Activated T-helper 1 cell treated with anti-CD3 and anti-CD28 coated beads, Interleukin-12 subunit alpha, Interleukin-12 subunit beta, Interleukin-2, Interleukin-4 antibody, amounts not matched to agents 30 ng/mL and 10 ng/mL and 1 ng/mL, durations not matched to agents 14 hours and 24 hours and 36 hours (primary cell): ENCODE results near the gene ZNF160. TPM values are rescaled to one million over a fixed set of nuclear protein-coding genes. Genes with fewer than 3 reads are reported as not detected.

Experiments used
- DNase-seq: peaks from one replicate; pipeline ENCODE4 v3.0.0; 2021; ENCODE audit warnings: low spot score
- H3K27ac Mint-ChIP-seq: one replicate; pipeline ENCODE4 v1.8.0; 2021; ENCODE audit warnings: mild to moderate bottlenecking, mixed read lengths
- H3K27me3 Mint-ChIP-seq: one replicate; pipeline ENCODE4 v1.8.0; 2022; ENCODE audit warnings: mild to moderate bottlenecking, moderate library complexity, mixed read lengths; ENCODE audit not compliant: insufficient read depth
- H3K36me3 Mint-ChIP-seq: one replicate; pipeline ENCODE4 v1.8.0; 2021; ENCODE audit warnings: low read depth, mixed read lengths
- H3K4me1 Mint-ChIP-seq: one replicate; pipeline ENCODE4 v1.8.0; 2021; ENCODE audit warnings: low read depth, mixed read lengths
- H3K4me3 Mint-ChIP-seq: one replicate; pipeline ENCODE4 v1.8.0; 2021; ENCODE audit warnings: mild to moderate bottlenecking, moderate library complexity, mixed read lengths
- H3K9me3 Mint-ChIP-seq: one replicate; pipeline ENCODE4 v1.8.0; 2021; ENCODE audit warnings: mixed read lengths
- intact Hi-C: fragments of 100-400 bp; cut with micrococcal nuclease; formaldehyde crosslinking; loops from one replicate; pipeline ENCODE4 v1.15.1; 2024
- total RNA-seq: library from RNA; stranded (reverse); gene quantifications from 2 replicates; pipeline ENCODE4 v1.2.3, GENCODE V29; 2022

ZNF160 gene
- total RNA-seq, 1 donor from 2014 or later: 26.0 TPM

DNA sequence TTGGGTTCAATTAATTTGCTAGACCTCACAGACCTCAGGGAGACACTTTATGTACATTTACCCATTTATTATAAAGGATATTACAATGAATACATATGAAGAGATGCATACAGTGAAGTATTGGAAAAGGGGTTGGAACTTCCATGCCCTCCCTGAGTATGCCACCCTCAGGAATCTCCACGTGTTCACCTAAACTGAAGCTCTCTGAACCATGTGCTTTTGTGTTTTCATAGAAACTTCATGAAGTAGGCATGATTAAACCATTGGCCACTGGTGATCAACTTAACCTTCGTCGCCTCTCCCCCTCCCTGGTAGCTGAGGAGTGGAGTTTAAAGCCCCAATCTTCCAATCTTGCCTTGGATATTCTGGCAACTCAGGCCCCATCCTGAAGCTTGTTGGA is 20.3 kb downstream of the ZNF160 start:
- H3K36me3 Mint-ChIP-seq: peaks cover 90% of the 10 kb centered on the region
- intact Hi-C loops: no loop called here
- no peak overlapping the region for H3K4me3 Mint-ChIP-seq
- H3K4me1 Mint-ChIP-seq: no peaks in the 10 kb centered on the region
- peaks cover 63% of the 10 kb centered on the region for H3K9me3 Mint-ChIP-seq
- H3K27ac Mint-ChIP-seq: no peak overlapping the region
- no peak for DNase-seq
- H3K27me3 Mint-ChIP-seq: no peaks in the 10 kb centered on the region

DNA sequence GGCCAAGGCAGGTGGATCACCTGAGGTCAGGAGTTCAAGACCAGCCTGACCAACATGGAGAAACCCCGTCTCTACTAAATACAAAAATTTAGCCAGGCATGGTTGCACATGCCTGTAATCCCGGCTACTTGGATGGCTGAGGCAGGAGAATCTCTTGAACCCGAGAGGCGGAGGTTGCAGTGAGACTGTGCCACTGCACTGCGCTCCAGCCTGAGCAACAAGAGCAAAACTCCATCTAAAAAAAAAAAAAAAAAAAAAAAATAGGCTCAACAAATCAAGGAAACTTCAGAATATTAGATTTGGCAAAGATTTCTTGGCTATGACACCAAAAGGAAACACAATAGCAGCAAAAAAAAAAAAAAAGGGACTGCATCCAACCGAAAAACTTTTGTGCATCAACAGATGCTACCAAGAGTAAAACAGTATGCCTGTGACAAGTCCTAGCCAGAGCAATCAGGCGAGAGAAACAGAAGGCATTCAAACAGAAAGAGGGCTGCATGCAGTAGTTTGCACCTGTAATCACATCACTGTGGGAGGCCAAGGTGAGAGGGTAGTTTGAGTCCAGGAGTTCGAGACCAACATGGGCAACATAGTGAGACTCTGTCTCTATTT is 23.8 kb downstream of the ZNF160 start:
- Mint-ChIP-seq H3K9me3 (peaks cover 62% of the 10 kb centered on the region), H3K36me3 (peaks cover 86% of the 10 kb centered on the region), H3K27me3 (no peaks in the 10 kb centered on the region), H3K4me1 (no peaks in the 10 kb centered on the region), H3K4me3 (no peak overlapping the region), H3K27ac (no peak overlapping the region)
- intact Hi-C loops: no loop called here
- DNase-seq: no peak

DNA sequence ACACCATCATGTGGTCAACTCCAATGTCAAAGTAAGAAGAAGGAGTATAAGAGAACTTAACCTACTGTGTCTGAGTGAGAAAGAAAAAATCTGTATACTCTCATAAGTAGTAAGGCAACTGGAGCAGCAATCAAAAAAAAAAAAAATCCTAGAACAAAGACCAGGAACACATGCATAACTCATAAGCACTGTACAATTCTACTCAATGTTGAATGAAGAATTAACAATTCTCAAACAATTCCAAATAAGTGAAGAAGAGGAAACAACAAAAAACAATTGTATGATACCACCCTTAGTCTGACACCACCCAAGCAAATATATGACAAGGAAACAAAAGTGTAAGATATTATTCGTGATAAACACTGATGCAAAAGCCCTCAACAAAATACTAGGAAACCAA is 24.6 kb downstream of the ZNF160 start:
- H3K4me1 Mint-ChIP-seq: no peaks in the 10 kb centered on the region
- no peak overlapping the region for H3K27ac Mint-ChIP-seq
- peaks cover 68% of the 10 kb centered on the region for H3K9me3 Mint-ChIP-seq
- no peak for DNase-seq
- intact Hi-C loops: no loop called here
- H3K27me3 Mint-ChIP-seq: no peaks in the 10 kb centered on the region
- peaks cover 85% of the 10 kb centered on the region for H3K36me3 Mint-ChIP-seq
- H3K4me3 Mint-ChIP-seq: no peak overlapping the region

DNA sequence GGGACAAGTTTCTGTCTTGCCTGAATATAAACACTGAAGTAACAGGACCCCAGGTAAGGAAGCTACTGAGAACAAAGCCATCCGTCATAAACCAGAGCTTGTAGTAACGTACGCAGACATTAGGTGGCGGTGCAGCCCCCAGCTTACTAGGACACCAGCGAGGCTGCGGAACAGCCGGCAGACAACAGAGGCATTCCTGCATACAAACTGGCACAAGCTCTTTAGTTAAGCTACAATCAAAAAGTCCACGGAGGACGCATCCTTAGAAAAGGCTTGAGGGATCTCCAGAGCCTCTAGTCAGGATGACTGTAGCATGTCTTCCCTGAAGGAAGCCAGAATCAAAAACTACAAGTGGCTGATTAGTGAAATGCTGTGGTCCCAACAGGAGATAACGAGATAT is 26.2 kb downstream of the ZNF160 start:
- intact Hi-C loops: no loop called here
- H3K4me1 Mint-ChIP-seq: no peaks in the 10 kb centered on the region
- peaks cover 85% of the 10 kb centered on the region for H3K36me3 Mint-ChIP-seq
- H3K27me3 Mint-ChIP-seq: no peaks in the 10 kb centered on the region
- no peak overlapping the region for H3K27ac Mint-ChIP-seq
- H3K4me3 Mint-ChIP-seq: no peak overlapping the region
- no peak for DNase-seq
- H3K9me3 Mint-ChIP-seq: peaks cover 69% of the 10 kb centered on the region

DNA sequence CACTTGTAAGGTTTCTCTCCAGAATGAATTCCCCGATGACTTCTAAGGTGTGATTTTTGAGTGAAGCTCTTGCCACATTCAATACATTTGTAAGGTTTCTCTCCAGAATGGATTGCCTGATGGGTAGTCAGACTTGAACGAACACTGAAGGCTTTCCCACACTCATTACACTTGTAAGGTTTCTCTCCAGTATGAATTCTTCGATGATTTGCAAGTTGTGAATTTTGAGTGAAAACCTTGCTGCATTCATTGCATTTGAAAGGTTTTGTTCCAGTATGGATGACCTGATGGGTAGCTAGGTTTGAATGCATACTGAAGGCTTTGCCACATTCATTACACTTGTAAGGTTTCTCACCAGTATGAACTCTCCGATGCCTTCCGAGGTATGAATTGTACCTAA is 34.4 kb downstream of the ZNF160 start:
- Mint-ChIP-seq H3K27ac (no peak overlapping the region), H3K36me3 (peaks cover 59% of the 10 kb centered on the region), H3K4me1 (no peaks in the 10 kb centered on the region), H3K27me3 (no peaks in the 10 kb centered on the region), H3K4me3 (no peak overlapping the region), H3K9me3 (peaks cover 63% of the 10 kb centered on the region)
- DNase-seq: no peak
- intact Hi-C loops: no loop called here

DNA sequence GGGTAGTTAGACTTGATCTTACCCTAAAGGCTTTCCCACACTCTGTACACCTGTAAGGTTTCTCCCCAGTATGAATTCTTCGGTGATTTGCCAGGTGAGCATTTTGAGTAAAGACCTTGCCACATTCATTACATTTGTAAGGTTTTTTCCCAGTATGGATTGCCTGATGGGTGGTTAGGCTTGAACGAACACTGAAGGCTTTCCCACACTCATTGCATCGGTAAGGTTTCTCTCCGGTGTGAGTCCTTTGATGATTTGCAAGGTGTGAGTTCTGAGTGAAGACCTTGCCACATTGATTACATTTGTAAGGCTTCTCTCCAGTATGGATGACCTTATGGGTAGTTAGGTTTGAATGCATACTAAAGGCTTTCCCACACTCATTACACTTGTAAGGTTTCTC is 35.0 kb downstream of the ZNF160 start:
- peaks cover 64% of the 10 kb centered on the region for H3K9me3 Mint-ChIP-seq

DNA sequence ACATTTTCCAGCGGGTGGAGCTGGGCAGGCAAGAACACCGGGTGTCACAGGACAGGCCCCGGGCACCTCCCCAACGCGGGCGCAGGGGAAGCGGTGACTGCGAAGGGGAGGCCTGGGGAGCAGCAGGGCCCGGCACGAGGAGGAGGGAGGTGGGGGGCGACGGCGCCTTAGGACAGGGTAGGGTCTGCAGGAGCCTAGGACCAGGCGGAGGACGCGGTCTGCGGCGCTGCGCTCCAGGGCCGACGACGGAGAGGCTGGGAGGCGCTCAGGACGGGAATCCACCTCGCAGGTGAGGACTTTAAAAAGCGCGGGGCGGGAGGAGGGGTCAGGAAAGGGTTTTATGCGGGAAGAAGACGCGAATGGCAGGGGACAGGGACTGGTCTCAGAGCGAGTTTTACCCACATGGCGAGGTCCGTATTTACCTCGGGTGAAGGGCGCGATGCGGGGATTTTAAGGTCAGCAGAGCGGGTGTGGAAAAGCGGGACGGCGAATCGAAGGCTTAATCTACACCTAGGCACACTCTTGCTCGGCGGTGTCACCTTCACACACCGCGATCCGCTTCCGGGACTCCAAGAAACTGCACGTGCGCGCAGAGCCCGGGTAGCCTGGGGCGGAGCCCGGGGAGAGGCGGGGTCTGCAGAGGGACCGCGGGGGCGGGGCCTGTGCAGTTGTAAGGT is 45.2 kb downstream of the ZNF160 start:
- DNase-seq: no peak
- no peak overlapping the region for H3K4me3 Mint-ChIP-seq

More for the DNA sequence above, 35.0 kb downstream of the ZNF160 start:
- no peak for DNase-seq
- H3K27me3 Mint-ChIP-seq: no peaks in the 10 kb centered on the region
- intact Hi-C loops: no loop called here
- H3K27ac Mint-ChIP-seq: no peak overlapping the region
- H3K36me3 Mint-ChIP-seq: peaks cover 54% of the 10 kb centered on the region
- H3K4me1 Mint-ChIP-seq: no peaks in the 10 kb centered on the region
- H3K4me3 Mint-ChIP-seq: no peak overlapping the region

DNA sequence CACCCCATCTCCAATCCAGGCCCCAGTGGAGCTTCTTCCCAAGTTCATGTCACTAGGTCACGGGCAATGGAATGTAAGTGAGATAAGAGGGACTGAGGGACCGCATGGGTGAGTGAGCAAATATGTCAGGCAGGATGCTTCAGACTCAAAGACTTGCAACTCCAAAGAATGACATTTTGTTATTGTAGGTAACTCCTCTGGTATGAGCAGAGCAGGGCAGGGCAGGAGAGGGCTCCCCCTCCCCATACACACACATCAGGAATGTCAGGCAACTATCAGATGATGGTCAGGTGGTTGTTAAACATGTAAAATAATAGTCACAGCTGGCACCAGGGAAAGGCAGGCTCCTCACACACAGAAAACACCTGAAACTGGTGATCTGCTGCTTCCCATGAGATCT is 48.1 kb downstream of the ZNF160 start:
- no peak overlapping the region for H3K4me3 Mint-ChIP-seq
- no peaks in the 10 kb centered on the region for H3K36me3 Mint-ChIP-seq
- peaks cover 44% of the 10 kb centered on the region for H3K9me3 Mint-ChIP-seq

More for the DNA sequence above, 45.2 kb downstream of the ZNF160 start:
- Mint-ChIP-seq H3K27ac (no peak overlapping the region), H3K36me3 (peaks cover 3% of the 10 kb centered on the region), H3K9me3 (peaks cover 48% of the 10 kb centered on the region), H3K4me1 (no peaks in the 10 kb centered on the region), H3K27me3 (no peaks in the 10 kb centered on the region)
- intact Hi-C loops: no loop called here

DNA sequence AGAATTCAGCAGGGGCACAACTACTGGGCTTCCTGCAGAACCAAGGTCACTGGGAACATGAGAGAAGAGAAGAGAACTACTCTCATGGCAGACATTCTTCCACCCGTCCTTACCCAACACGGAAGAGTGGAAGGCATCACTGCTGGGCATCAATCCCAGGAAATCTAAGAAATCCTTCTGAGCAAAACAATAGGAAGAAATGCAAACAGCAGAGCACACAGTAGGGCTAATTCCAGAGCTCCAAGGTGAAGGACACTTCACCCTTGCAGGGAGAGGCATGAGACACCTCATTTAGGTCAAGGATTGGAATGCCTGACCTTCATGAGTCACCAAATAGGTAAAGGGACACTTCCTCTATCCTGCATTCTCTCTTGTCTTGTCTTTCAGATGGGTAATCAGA is 55.8 kb downstream of the ZNF160 start:
- H3K36me3 Mint-ChIP-seq: peaks cover 2% of the 10 kb centered on the region
- intact Hi-C loops: no loop called here
- no peak overlapping the region for H3K4me3 Mint-ChIP-seq
- no peaks in the 10 kb centered on the region for H3K27me3 Mint-ChIP-seq
- DNase-seq: no peak
- no peak overlapping the region for H3K27ac Mint-ChIP-seq
- H3K4me1 Mint-ChIP-seq: no peaks in the 10 kb centered on the region
- peaks cover 37% of the 10 kb centered on the region for H3K9me3 Mint-ChIP-seq

More for the DNA sequence above, 48.1 kb downstream of the ZNF160 start:
- no peak for DNase-seq
- no peaks in the 10 kb centered on the region for H3K4me1 Mint-ChIP-seq
- no peaks in the 10 kb centered on the region for H3K27me3 Mint-ChIP-seq
- H3K27ac Mint-ChIP-seq: no peak overlapping the region
- intact Hi-C loops: no loop called here

DNA sequence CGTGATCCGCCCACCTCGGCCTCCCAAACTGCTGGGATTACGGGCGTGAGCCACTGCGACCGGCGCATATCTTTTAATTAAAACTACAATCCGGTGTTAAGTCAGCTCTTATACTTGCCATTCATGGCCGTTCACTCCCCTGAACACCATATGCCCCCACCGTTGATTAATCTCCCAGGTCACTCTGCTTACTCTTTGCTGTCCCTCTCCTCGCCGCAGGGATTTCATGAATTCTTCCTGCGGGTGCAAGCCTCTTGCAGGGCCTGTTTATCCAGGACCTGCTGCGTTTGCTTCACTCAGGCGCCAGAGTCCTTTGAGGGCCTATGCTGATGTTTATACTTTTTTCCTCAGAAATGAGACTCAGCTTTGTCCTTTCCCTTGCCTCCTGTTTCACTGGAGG is 57.7 kb downstream of the ZNF160 start:
- Mint-ChIP-seq H3K4me1 (no peaks in the 10 kb centered on the region), H3K36me3 (peaks cover 2% of the 10 kb centered on the region), H3K27me3 (no peaks in the 10 kb centered on the region), H3K9me3 (peaks cover 35% of the 10 kb centered on the region), H3K4me3 (no peak overlapping the region), H3K27ac (no peak overlapping the region)
- intact Hi-C loops: no loop called here
- DNase-seq: no peak

DNA sequence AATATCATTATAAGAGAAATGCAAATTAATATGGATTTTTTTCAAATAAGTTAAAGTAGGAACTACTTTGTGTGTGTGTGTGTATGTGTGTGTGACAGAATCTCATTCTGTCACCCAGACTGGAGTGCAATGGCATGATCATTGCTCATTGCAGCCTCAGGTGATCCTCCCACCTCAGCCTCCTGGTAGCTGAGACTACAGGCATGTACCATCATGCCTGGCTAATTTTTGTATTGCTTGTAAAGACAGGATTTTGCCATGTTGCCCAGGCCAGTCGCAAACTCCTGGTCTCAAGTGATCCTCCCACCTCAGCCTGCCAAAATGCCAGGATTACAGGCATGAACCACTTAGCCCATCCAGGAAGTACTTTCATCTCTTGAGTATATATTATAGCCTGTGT is 61.9 kb downstream of the ZNF160 start:
- DNase-seq: no peak
- Mint-ChIP-seq H3K4me3 (no peak overlapping the region), H3K36me3 (peaks cover 2% of the 10 kb centered on the region), H3K4me1 (no peaks in the 10 kb centered on the region), H3K27me3 (no peaks in the 10 kb centered on the region), H3K9me3 (peaks cover 46% of the 10 kb centered on the region), H3K27ac (no peak overlapping the region)
- intact Hi-C loops: no loop called here

DNA sequence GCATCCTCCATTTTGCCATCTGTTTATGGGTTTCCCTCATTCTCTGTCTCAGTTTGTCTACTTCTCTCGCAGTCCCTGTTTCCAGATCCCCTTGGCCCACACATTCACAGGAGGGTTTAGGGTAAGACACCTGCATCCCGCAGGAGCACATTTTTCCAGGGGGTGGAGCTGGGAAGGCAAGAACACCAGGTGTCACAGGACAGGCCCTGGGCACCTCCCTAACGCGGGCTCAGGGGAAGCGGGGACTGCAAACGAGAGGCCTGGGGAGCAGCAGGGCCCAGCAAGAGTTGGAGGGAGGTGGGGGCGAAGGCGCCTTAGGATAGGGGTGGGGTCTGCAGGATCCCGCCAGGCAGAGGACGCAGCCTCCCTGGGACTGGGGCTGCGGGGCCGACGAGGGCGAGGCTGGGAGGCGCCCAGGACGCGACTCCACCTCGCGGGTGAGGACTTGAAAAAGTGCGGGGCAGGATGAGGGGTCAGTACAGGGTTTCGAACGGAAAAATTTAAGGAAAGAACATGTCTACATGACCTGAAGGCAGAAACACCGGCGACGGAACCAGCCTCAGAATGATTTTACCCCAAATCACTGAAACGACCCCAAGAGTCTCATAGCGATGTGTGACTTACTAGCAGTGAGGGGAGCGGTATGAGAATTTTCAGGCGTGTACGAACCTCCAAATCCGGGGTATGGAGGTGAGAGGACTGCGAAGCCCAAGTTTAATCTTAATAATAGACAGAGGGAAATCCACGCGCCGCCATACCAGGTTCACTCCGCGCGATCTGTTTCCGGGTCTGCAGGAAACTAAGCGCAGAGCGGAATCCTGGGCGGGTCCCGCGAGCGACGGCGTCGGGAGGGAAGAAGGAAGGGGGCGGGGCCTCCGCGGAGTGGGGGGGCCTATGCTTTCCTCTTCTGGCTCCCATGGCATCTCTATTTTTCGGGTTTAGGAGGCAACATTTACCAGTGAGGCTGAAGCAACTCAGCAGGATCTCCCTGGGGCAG is 65.8 kb downstream of the ZNF160 start:
- peaks cover 58% of the 10 kb centered on the region for H3K9me3 Mint-ChIP-seq
- no peak overlapping the region for H3K27ac Mint-ChIP-seq
- no peaks in the 10 kb centered on the region for H3K4me1 Mint-ChIP-seq

More for the DNA sequence above, 65.8 kb downstream of the ZNF160 start:
- DNase-seq: no peak
- intact Hi-C loops: no loop called here
- H3K4me3 Mint-ChIP-seq: peak overlapping the region; percentile 37
- H3K27me3 Mint-ChIP-seq: no peaks in the 10 kb centered on the region
- no peaks in the 10 kb centered on the region for H3K36me3 Mint-ChIP-seq
